ENCODE results near the gene PHTF2.

PHTF2 gene

GRCh38 chr7:77813180-77813579 lies 14.6 kb downstream of the PHTF2 start:
- Histone ChIP-seq H3K9me3 (ENCODE audit: control insufficient read depth, insufficient read depth, low read depth, low read length) (no peaks in the 10 kb centered on the region), H3K27ac (ENCODE audit: extremely low read depth, low read depth, low read length) (no peak overlapping the region), H3K4me3 (ENCODE audit: low read depth, low read length) (no peak overlapping the region), H3K4me1 (ENCODE audit: control insufficient read depth, insufficient read depth, low read length) (no peaks in the 10 kb centered on the region), H3K36me3 (ENCODE audit: control insufficient read depth in 2 of 2, insufficient read depth in 1 of 2, low read length in 2 of 2) (no peaks in the 10 kb centered on the region; a peak in 1 of 3 replicates)
- TF ChIP-seq ZNF639 (tag by site-specific recombination; IDR thresholded peaks at IDR 0.05) = no peak
- TF ChIP-seq ZBTB8A (tag by site-specific recombination; IDR thresholded peaks at IDR 0.05) = no peak
- no peak for TF ChIP-seq ZNF501 (tag by site-specific recombination; IDR thresholded peaks at IDR 0.05)
- TF ChIP-seq TCF7L2 (IDR thresholded peaks at IDR 0.05; ENCODE audit: borderline replicate concordance, low read depth, low read length) = no peak
- no peak for TF ChIP-seq ZBTB11 (tag by site-specific recombination; conservative IDR thresholded peaks at IDR 0.05; ENCODE audit: low read depth)
- TF ChIP-seq FEZF1 (tag by site-specific recombination; IDR thresholded peaks at IDR 0.05) = no peak
- TF ChIP-seq ZNF280C (tag by site-specific recombination; IDR thresholded peaks at IDR 0.05) = no peak
- no peak for TF ChIP-seq ZNF560 (tag by site-specific recombination; IDR thresholded peaks at IDR 0.05; ENCODE audit: borderline replicate concordance)
- no peak for TF ChIP-seq ZNF398 (tag by site-specific recombination; IDR thresholded peaks at IDR 0.05)
- ChIA-PET CTCF (no interaction called here), POLR2A (interaction anchor here (1.5 kb wide), 1 partner anchor 14 kb away, joined by 5 read pairs; no protein-coding TSS in a partner anchor)

- H3K27ac ChIP-seq (ENCODE audit: extremely low read depth, low read depth, low read length) = no peak overlapping the region
- H3K4me3 ChIP-seq (ENCODE audit: low read depth, low read length) = no peak overlapping the region
- no peak for TF ChIP-seq ZNF354C (tag by site-specific recombination; IDR thresholded peaks at IDR 0.05; ENCODE audit: borderline replicate concordance, low read depth)
- no peak for TF ChIP-seq ZFP37 (tag by site-specific recombination; IDR thresholded peaks at IDR 0.05)
- TF ChIP-seq HIC1 (tag by site-specific recombination; IDR thresholded peaks at IDR 0.05) = no peak
- TF ChIP-seq ZBTB1 (tag by site-specific recombination; IDR thresholded peaks at IDR 0.05) = no peak
- no peak for TF ChIP-seq PRDM4 (tag by site-specific recombination; IDR thresholded peaks at IDR 0.05)
- TF ChIP-seq ZNF433 (tag by site-specific recombination; IDR thresholded peaks at IDR 0.05; ENCODE audit: low read depth) = no peak
- TF ChIP-seq SETDB1 (IDR thresholded peaks at IDR 0.05; ENCODE audit: insufficient read length, low read length) = no peak
- TF ChIP-seq ZNF610 (tag by site-specific recombination; IDR thresholded peaks at IDR 0.05; ENCODE audit: borderline replicate concordance) = no peak
- no peak for TF ChIP-seq ZNF513 (tag by site-specific recombination; IDR thresholded peaks at IDR 0.05)
- no peaks in the 10 kb centered on the region for H3K9me3 ChIP-seq (ENCODE audit: control insufficient read depth, insufficient read depth, low read depth, low read length)
- H3K4me1 ChIP-seq (ENCODE audit: control insufficient read depth, insufficient read depth, low read length) = no peaks in the 10 kb centered on the region
- H3K36me3 ChIP-seq (ENCODE audit: control insufficient read depth in 2 of 2, insufficient read depth in 1 of 2, low read length in 2 of 2) = no peaks in the 10 kb centered on the region; a peak in 1 of 3 replicates
- CTCF ChIA-PET = no interaction called here
- POLR2A ChIA-PET = no interaction called here
Measured at GRCh38 chr7:77819021-77819420, 20.4 kb downstream of the PHTF2 start.
